GM19025 (cell line): Measurements from ENCODE around the gene STRADB.
"Not testable (repeated sequence)": the region's sequence is repeated elsewhere in the genome, so short reads cannot be mapped to it uniquely, and the experiment has no call there.

Source experiments
- ATAC-seq: cut with Tn5 transposase; IDR thresholded peaks from one replicate; pipeline ENCODE4 v1.9.1; 2021; ENCODE audit warnings: mild to moderate bottlenecking, low read depth, moderate library complexity; ENCODE audit not compliant: unreplicated experiment

Gene STRADB, protein sequence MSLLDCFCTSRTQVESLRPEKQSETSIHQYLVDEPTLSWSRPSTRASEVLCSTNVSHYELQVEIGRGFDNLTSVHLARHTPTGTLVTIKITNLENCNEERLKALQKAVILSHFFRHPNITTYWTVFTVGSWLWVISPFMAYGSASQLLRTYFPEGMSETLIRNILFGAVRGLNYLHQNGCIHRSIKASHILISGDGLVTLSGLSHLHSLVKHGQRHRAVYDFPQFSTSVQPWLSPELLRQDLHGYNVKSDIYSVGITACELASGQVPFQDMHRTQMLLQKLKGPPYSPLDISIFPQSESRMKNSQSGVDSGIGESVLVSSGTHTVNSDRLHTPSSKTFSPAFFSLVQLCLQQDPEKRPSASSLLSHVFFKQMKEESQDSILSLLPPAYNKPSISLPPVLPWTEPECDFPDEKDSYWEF

DNA sequence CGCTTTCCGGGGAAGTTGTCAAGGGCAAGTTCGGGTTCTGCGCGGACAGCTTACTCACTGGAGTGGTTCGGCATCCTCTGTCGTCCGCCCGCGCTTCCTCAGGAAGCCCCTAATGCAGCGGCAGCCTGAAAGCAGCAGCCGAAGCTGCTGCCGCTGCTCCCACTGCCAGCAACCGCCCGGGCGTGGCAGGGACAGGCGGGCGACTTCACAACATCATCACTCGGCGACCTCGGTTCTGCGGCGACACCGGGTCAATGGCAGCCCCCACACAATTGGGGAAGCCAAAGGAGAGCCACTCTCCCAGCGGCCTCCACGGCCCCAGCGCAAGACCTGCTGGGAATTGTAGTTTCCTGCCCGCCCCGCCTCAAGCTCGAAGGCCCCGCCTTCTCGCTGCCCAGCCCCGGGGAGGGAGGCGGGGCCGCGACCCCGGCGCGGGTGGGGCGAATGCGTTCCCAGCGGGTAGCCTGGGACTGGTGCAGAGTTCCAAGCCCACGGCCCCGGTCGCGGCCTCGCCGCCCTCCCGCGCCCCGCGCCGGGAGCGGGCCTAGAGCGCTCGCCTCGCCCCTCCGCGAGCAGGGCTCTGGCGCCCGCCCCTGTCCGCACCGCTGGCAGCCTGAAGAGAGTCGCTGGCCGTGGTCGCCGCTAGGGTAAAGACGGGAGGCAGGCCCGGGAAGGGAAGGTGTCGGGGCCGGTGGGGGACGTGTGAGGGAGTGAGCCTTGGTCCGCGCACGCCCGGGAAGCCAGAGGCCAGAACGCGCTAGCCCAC, at the start of gene STRADB, which contains the start of gene TRAK2:
Gene STRADB, plus strand, starts transcription at position 449 of the 766 bp plus-strand sequence. CDS start 3,101 bp downstream, outside the sequence.
Gene TRAK2, minus strand, starts transcription at position 167 of the 766 bp plus-strand sequence. CDS start 30,951 bp downstream, outside the sequence.
- peak; percentile 97 for ATAC-seq

DNA sequence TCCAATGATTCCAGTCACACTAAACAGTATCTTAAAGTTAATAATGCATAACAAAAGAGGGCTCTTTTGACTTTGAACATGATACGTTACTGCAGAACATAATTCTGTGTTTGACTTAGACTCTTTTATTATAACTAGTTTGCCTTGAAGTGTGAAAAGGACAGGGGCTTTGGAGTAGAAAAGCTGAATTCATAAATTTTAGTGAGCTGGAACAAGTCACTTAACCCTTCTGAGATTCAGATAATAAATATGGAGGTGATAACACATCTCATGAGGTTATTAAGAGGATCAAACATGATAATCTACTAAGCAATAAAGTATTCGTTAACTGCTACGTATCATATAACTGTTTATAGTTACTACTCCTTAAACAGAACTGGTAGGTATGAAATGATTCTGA, 49.7 kb upstream of the STRADB start:
- ATAC-seq: no peak

DNA sequence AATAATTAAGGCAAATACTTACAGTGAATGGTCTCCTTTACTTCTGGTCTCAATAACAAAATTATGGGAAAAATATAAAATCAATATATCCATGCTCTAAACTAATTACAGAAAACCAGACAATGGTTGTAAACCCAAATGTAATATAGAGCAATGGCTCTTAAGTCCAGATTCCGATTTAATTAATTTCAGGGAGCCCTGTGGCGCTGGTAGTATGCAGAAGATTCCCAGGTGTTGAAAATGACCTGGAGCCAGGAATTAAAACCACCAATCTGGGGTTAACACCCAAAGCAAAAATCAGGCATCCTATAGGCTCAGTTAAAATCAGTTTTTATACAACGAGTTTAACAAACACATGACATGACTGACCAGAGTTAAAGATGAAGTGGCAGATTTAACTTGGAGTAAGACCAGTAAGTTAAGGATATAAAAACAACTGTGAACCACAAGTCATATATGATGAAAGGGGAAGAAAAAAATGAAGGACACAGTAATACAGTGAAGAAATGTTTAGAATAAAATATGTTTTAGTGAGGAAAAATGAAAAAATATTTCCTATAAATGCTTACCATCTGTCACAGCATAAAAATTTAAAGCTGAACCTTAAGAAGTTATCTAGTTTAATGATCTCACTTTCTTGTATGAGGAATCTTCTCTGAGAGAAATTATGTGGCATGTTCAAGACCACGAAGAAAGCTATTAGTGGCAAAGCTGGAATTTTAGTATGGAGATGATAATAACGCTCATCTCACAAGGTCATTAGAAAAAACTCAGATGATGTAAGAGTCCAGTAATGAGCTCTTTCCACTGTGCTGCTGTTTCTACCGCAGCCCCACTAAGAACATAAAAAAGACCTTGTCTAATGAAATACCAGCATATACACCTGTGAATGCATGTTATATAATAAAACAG, 48.6 kb upstream of the STRADB start:
- no peak for ATAC-seq

DNA sequence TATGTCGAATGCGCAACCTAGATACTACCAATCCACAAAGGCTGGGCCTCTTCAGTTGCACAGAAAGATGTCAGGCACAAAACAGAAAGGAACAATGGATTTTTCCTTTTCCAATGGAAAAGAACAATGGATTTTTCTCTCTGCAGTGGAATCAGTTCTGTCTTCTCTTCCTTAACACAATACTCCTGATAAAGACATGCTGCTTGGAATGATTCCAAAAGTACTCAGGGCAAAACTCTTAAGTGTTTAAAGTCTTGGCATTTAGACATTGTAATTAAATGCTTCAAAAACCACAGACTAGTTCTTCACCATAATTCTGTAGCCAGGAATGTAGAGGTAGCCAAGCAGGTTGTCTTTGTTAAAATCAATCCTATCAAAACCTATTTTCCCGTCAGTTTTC, 47.7 kb upstream of the STRADB start:
- ATAC-seq: no peak

DNA sequence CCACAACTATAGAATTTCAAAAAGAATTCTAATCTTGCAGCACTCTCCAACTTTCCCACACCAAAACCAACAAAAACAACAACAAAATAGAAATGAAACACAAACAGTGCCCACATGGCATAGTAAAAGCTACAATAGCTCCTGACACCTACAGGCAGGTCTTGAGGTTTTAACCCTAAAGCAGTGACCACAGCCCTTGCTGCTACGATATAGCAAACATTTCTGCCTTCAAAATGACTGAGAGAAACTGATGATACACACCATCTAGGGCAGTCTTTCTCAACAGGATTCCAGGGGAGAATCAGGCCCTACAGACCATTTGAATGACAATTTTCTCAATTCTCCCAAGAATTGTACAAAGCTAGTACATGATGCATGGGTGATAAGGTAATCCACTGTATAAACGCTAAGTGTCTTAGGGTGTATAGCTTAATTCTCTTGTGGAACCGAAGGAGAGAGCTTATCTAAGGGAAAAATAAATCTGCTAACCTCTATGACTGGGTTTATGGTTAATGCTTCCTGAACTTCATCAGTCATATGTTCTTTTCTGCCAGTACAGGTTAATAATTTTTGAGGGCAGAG, 46.8 kb upstream of the STRADB start:
- ATAC-seq: no peak

DNA sequence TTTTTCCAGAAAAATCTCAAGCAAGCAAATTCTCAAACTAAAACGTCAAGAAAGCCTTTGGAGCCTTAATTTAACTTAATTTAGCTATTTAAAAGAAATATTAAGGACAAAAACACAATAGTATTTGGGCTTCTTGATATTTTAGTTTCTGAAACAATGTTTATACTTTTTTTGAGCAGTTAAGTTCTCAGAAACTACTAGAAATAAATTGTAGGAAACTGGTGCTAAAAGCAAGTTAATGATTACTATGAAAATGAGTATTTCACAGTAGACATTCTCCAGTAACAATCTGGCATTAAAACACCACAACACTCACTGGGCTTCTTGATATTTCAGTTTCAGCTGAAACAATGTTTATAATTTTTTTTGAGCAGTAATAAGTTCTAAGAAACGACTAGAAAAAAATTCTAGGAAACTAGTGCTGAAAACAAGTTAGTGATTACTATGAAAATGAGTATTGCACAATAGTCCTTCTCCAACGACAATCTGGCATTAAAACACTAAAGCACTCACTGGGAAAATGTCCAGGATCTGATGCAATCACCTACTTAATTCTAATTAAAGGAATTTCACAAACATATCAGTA, 45.4 kb upstream of the STRADB start:
- ATAC-seq: no peak

DNA sequence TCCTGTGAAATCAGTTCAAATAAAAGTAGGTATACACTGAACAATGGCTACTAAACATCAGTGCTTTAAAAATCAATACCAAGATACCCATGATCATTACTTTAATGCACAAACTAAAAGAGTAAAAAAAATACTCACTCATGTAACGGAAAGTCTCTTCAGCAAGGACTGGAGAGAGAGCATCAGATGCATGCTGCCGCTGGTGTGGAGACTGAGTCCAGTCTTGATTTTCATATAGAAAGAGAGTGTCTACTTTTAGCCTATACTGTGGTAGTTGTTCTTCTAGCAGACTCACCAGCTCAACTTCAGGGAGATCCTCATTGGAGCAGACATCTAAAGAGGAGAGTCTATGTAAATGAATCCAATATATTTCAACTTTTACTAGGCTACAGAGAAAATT, 44.3 kb upstream of the STRADB start:
- ATAC-seq: no peak

DNA sequence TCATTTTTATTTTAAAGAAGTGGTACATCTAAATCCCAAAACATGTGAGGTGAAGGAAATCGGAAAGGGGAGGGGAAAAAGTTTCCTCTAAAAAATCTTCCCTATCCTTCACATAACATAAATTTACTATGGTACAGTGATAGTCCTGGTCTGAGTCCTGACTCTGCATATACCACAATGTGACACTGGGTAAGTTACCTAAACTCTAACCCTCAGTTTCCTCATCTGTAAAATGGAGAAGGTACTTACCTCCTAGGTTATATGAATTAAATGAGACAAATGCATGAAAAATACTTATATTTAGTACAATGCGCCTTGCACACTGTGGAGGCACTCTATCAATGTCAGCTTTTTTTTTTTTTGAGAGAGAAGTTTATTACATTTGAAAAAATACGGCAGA, 42.6 kb upstream of the STRADB start:
- ATAC-seq: no peak

DNA sequence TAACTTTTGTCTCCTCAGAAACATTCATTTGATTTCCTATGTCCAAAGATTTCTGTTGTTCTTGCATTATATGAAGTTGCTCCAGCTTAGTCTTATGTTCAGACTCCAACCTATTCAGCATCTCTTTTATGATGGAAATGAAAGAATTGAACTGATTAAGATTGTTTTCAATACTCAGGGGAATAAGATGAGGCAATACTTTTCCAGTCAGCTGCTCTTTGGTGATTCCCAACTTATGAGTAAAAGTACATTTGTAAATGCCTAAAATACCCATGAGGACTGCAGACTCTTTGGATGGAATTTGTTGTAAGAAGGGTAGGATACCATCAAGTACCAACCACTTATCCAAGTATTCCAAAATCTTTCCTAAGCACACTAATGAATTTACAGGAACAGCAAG, 40.1 kb upstream of the STRADB start:
- no peak for ATAC-seq

DNA sequence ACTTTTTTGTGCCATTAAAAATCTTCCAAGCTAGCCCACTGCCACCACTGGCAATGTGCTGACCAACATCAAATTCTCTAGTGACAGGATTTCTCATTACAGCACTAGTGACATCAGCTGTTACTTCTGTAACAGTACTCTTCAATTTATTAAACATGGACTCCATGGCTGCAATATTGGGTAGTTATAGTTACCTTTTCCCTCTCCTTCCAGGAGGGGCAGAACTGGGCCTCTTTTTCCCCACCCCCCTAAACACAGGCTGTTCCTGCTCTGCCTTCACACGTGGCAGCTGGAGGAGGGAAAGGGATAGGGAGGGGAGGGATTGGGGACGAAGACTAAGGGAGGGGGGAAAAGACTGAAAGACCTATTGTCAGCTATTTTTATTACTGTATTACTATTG, 38.4 kb upstream of the STRADB start:
- ATAC-seq: no peak

DNA sequence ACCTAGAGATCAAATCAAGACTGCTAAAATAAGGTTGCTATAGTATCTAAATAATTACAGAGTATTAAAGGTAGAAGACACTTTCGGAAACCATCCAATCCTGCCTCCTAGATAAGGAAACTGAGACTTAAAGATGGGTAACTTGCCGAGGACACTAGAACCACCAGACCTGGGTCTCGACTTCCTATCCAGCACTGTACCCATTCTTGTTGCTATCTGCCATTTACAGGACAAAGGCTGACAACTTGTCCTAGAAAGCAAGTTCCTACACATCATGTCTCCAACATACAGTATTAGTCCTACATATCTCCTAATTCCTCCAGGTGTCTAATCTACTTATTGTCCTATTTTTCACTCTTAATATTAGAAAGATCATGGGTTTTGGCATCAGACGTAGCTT, 38.0 kb upstream of the STRADB start:
- ATAC-seq: no peak

DNA sequence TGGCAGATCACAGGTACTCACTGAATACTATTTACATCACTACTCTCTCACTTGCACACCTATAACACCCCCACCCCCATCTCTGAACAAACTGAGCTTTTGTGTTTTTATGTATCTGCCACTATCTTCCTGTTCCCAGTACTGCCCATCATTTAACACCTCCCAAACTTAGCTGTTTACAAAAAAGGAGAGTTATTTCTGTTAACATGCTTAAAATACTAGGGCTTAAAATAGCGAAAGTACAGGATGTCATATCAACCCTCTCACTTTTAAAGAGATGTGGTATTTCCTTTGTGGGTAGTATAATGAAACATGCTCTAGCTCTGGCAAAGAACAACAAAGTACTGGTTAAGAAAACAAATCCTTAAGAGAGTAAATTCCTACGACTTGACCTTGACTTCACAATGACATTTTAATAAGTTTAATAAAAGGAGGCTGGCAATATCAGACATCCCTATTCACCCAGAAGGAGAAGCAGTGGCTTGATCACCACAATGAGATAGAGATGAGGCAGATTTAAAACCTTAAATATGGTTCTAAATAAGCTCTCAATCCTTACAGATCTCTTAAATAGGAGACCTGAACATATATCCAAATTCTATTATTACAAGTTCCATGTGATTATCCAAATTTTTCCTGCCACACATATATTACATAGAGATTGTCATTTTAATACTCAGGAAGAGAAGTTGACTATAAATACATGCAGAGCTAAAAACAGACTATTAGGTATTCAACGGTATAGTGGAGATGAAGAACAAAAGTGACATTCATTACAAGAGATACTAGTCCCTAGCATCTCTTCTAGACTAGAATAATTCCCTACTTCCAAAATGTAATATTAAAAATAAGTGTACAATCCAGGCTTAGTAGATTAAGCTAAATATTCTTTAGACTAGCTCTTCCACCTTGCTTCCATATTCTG, 37.2 kb upstream of the STRADB start:
- no peak for ATAC-seq

DNA sequence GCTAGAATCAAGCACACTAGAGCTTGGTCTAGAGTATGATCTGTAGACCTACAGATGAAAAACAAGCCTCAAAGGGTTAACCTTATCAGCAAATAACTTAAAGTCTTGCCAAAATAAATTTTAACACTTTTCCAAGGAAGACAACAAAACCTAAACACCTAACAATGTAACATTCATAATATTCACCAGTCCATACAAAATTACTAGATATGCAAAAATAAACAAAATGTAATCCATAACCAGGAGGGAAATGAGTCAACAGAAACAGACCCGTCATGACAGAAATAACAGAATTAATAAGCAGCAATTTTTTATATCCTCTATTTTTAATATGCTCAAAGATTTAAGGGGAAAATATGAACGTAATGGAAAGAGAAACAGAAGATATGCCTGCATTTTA, 36.4 kb upstream of the STRADB start:
- ATAC-seq: no peak

DNA sequence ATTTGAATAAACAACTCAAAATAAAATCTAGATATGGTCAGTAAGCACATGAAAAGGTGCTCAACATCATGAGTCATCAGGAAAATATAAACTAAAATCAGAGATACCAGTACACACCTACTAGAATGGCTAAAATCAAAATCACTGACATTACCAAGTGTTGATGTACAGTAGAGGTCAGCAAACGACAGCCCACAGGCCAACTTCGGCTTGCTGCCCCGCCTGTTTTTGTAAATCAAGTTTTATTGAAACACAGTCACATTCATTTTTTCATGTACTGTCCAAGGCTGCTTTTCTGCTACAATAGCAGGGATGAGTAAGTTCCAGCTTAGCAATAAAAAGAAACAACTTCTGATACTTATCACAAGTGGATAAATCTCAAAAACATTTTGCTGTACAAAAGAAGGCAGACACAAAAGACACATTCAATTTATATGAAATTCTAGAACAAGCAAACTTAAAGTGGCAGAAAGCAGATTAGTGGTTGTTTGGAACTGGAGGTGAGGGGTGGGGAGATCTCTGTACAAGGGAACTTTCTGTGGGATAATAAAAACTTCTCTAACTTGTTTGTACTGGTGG, 32.4 kb upstream of the STRADB start:
- ATAC-seq: no peak

DNA sequence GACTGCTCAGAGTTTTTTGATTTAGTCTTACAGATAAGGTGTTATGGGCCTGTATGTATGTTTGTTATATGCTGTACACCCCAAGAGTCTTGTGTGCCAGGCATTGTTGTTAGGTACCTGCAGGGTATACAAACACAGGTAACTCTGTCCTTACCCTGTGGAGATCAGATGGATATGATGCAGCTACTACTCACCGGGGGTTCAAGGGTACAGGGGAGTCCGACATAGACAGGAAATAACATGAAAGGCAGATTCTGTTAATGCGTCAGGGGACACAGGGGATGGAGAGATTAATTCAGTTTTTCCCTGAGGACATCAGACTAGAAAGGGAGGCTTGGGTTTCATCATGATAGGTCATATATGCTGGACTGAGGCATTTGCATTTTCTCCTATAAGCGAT, 31.6 kb upstream of the STRADB start:
- ATAC-seq: no peak

DNA sequence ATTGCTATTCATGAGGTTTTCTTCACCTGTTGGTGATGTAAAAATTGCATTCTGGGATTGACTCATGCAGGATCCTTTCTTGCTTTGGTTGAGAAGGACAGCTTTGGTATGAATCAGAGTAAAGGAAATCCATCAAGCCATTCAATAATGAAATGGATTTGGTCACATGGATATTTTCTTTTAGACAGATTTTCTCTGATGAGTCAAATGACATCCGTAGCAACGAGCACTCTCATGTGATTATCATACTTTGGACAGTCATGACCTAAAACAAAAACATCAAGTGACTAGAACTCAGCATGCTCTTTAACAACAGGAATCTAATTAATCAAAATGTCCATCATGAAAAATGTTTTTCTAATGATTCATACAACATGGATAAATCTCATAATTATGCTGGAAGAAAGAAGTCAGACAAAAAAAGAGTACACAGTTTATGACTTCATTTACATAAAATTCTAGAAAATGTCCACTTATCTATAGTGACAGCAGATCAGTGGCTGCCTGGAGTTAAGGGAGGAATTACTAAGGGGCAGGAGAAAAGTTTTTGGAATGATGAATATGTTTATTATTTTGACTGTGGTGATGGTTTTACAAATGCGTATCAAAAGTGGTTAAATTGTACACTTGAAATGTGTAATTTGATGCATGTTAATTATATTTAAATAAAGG, 31.0 kb upstream of the STRADB start:
- ATAC-seq: no peak

DNA sequence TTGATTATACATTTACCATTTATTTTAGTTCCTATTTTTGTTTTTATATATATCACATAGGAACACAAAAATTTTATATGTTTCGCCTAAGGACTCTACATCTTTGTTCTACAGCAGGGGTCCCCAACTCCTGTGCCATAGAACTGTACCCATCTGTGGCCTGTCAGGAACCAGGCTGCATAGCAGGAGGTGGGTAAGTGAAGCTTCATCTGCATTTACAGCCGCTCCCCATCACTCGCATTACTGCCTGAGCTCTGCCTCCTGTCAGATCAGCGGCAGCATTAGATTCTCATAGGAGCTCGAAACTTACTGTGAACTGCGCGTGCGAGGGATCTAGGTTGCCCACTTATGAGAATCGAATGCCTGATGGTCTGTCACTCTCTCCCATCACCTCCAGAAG, 25.6 kb upstream of the STRADB start:
- ATAC-seq: no peak

DNA sequence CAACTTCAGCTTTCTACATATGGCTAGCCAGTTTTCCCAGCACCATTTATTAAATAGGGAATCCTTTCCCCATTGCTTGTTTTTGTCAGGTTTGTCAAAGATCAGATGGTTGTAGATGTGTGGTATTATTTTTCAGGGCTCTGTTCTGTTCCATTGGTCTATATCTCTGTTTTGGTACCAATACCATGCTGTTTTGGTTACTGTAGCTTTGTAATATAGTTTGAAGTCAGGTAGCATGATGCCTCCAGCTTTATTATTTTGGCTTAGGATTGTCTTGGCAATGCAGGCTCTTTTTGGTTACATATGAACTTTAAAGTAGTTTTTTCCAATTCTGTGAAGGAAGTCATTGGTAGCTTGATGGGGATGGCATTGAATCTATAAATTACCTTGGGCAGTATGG, 23.2 kb upstream of the STRADB start:
- not testable (repeated sequence) for ATAC-seq
